HG02884 (cell line): ENCODE results near the gene DUS1L.

Source experiments
- ATAC-seq: cut with Tn5 transposase; IDR thresholded peaks from one replicate; pipeline ENCODE4 v1.9.1; 2021; ENCODE audit warnings: mild to moderate bottlenecking, moderate library complexity; ENCODE audit not compliant: unreplicated experiment

The DUS1L gene

GRCh38 chr17:82016061-82016874 is 49.3 kb downstream of the DUS1L start:
- no peak for ATAC-seq

- ATAC-seq: no peak
Observed at GRCh38 chr17:82015311-82015971, 50.2 kb downstream of the DUS1L start.

GRCh38 chr17:82014971-82015310 is 50.7 kb downstream of the DUS1L start:
- no peak for ATAC-seq

GRCh38 chr17:82014432-82014831 is 51.2 kb downstream of the DUS1L start:
- ATAC-seq: no peak

GRCh38 chr17:82013772-82014321 is 51.8 kb downstream of the DUS1L start:
- no peak for ATAC-seq

GRCh38 chr17:82013341-82013740 is 52.3 kb downstream of the DUS1L start:
- no peak for ATAC-seq

- no peak for ATAC-seq
Observed at GRCh38 chr17:82012640-82013295, 52.8 kb downstream of the DUS1L start.

GRCh38 chr17:82012261-82012639 is 53.4 kb downstream of the DUS1L start:
- no peak for ATAC-seq

GRCh38 chr17:82011617-82012187 is 53.9 kb downstream of the DUS1L start:
- no peak for ATAC-seq

- no peak for ATAC-seq
Observed at GRCh38 chr17:82010575-82011525, 54.8 kb downstream of the DUS1L start.

- ATAC-seq: no peak
Observed at GRCh38 chr17:82009413-82009812, 56.2 kb downstream of the DUS1L start.

GRCh38 chr17:82008941-82009405 is 56.6 kb downstream of the DUS1L start:
- ATAC-seq: no peak

- no peak for ATAC-seq
Observed at GRCh38 chr17:82008258-82008940, 57.2 kb downstream of the DUS1L start.
